ENCODE data around the gene ASS1. TPM values are rescaled to one million over a fixed set of nuclear protein-coding genes. Genes with fewer than 3 reads are reported as not detected.

ASS1 gene
- total RNA-seq, 1 donor: 195 TPM

GRCh38 chr9:130542038-130542437, 97.3 kb downstream of the ASS1 start:
- no peaks in the 10 kb centered on the region for H4K20me1 ChIP-seq (ENCODE audit: insufficient read depth, low read length)
- no peaks in the 10 kb centered on the region for H3K36me3 ChIP-seq (ENCODE audit: insufficient read depth, low read length)
- H3K4me1 ChIP-seq (ENCODE audit: insufficient read depth, low read length): peaks cover 12% of the 10 kb centered on the region
- no peak overlapping the region for H3K4me2 ChIP-seq (ENCODE audit: insufficient read depth, low read length)
- no peak overlapping the region for H3K27ac ChIP-seq (ENCODE audit: low read depth, low read length)
- no peak overlapping the region for H2AFZ ChIP-seq (ENCODE audit: low read length)
- peaks cover 21% of the 10 kb centered on the region for H3K27me3 ChIP-seq (ENCODE audit: insufficient read depth, low read length)
- H3K4me3 ChIP-seq (ENCODE audit: insufficient read depth, low read length): no peak overlapping the region
- H3K9me3 ChIP-seq (ENCODE audit: low read depth, low read length): no peaks in the 10 kb centered on the region
- TF ChIP-seq CTCF (IDR thresholded peaks at IDR 0.05; ENCODE audit: extremely low read depth, low read depth, low read length): no peak
- no peaks in the 10 kb centered on the region for H3K79me2 ChIP-seq (ENCODE audit: insufficient read depth, low read length)
- DNase-seq (ENCODE audit: insufficient read length, low spot score, missing footprints): no peak

- H3K4me3 ChIP-seq (ENCODE audit: insufficient read depth, low read length): no peak overlapping the region
- H4K20me1 ChIP-seq (ENCODE audit: insufficient read depth, low read length): no peaks in the 10 kb centered on the region
- H3K27me3 ChIP-seq (ENCODE audit: insufficient read depth, low read length): peaks cover 17% of the 10 kb centered on the region
- no peak overlapping the region for H2AFZ ChIP-seq (ENCODE audit: low read length)
- H3K27ac ChIP-seq (ENCODE audit: low read depth, low read length): no peak overlapping the region
- no peak overlapping the region for H3K4me2 ChIP-seq (ENCODE audit: insufficient read depth, low read length)
- peaks cover 9% of the 10 kb centered on the region for H3K4me1 ChIP-seq (ENCODE audit: insufficient read depth, low read length)
- no peak for DNase-seq (ENCODE audit: insufficient read length, low spot score, missing footprints)
- H3K36me3 ChIP-seq (ENCODE audit: insufficient read depth, low read length): no peaks in the 10 kb centered on the region
- no peaks in the 10 kb centered on the region for H3K9me3 ChIP-seq (ENCODE audit: low read depth, low read length)
- no peak for TF ChIP-seq CTCF (IDR thresholded peaks at IDR 0.05; ENCODE audit: extremely low read depth, low read depth, low read length)
- no peaks in the 10 kb centered on the region for H3K79me2 ChIP-seq (ENCODE audit: insufficient read depth, low read length)
These were observed 97.9 kb downstream of the ASS1 start for GRCh38 chr9:130542457-130543228.

GRCh38 chr9:130543368-130543767, 98.6 kb downstream of the ASS1 start:
- no peaks in the 10 kb centered on the region for H3K9me3 ChIP-seq (ENCODE audit: low read depth, low read length)
- H2AFZ ChIP-seq (ENCODE audit: low read length): no peak overlapping the region
- DNase-seq (ENCODE audit: insufficient read length, low spot score, missing footprints): no peak
- H3K27ac ChIP-seq (ENCODE audit: low read depth, low read length): no peak overlapping the region
- H4K20me1 ChIP-seq (ENCODE audit: insufficient read depth, low read length): no peaks in the 10 kb centered on the region
- H3K4me3 ChIP-seq (ENCODE audit: insufficient read depth, low read length): no peak overlapping the region
- peaks cover 17% of the 10 kb centered on the region for H3K27me3 ChIP-seq (ENCODE audit: insufficient read depth, low read length)
- peaks cover 6% of the 10 kb centered on the region for H3K4me1 ChIP-seq (ENCODE audit: insufficient read depth, low read length)
- no peaks in the 10 kb centered on the region for H3K36me3 ChIP-seq (ENCODE audit: insufficient read depth, low read length)
- TF ChIP-seq CTCF (IDR thresholded peaks at IDR 0.05; ENCODE audit: extremely low read depth, low read depth, low read length): no peak
- H3K4me2 ChIP-seq (ENCODE audit: insufficient read depth, low read length): no peak overlapping the region
- H3K79me2 ChIP-seq (ENCODE audit: insufficient read depth, low read length): no peaks in the 10 kb centered on the region

GRCh38 chr9:130543859-130544258, 99.1 kb downstream of the ASS1 start:
- no peak overlapping the region for H3K4me3 ChIP-seq (ENCODE audit: insufficient read depth, low read length)
- no peak for DNase-seq (ENCODE audit: insufficient read length, low spot score, missing footprints)
- H3K27me3 ChIP-seq (ENCODE audit: insufficient read depth, low read length): peaks cover 17% of the 10 kb centered on the region
- H3K27ac ChIP-seq (ENCODE audit: low read depth, low read length): no peak overlapping the region
- H3K4me2 ChIP-seq (ENCODE audit: insufficient read depth, low read length): no peak overlapping the region
- no peak for TF ChIP-seq CTCF (IDR thresholded peaks at IDR 0.05; ENCODE audit: extremely low read depth, low read depth, low read length)
- peaks cover 6% of the 10 kb centered on the region for H3K4me1 ChIP-seq (ENCODE audit: insufficient read depth, low read length)
- no peaks in the 10 kb centered on the region for H3K9me3 ChIP-seq (ENCODE audit: low read depth, low read length)
- no peak overlapping the region for H2AFZ ChIP-seq (ENCODE audit: low read length)
- H3K36me3 ChIP-seq (ENCODE audit: insufficient read depth, low read length): no peaks in the 10 kb centered on the region
- no peaks in the 10 kb centered on the region for H3K79me2 ChIP-seq (ENCODE audit: insufficient read depth, low read length)
- no peaks in the 10 kb centered on the region for H4K20me1 ChIP-seq (ENCODE audit: insufficient read depth, low read length)

Measured in osteoblast (primary cell).